HCT116 (cell line): ENCODE measurements around the gene SLC25A44. TPM values are rescaled to one million over a fixed set of nuclear protein-coding genes. Genes with fewer than 3 reads are reported as not detected.

ENCODE experiments used
- ATAC-seq: fragments of 200-7000 bp; cut with Tn5 transposase; 2 replicates; pipeline ENCODE4 v1.9.1; 2020; ENCODE audit warnings: mild to moderate bottlenecking, moderate library complexity
- BruUV-seq: library from RNA; stranded (reverse); fragments of 400-500 nt; replicated peaks from 2 replicates; lab custom pipeline; 2021; lab: Mats Ljungman, UMichigan
- CTCF ChIA-PET: fragments of 300-600 bp; sonication (Branson Sonifier 250); formaldehyde crosslinking; loops from one replicate; lab custom pipeline; 2021; ENCODE audit warnings: antibody characterized with exemption; lab: Charles Lee
- POLR2A ChIA-PET: fragments of 300-600, 350-600 bp; sonication (Branson Sonifier 250); formaldehyde crosslinking; loops from one replicate; lab custom pipeline; 2021; ENCODE audit warnings: antibody characterized with exemption; lab: Charles Lee
- RAD21 ChIA-PET, 2 experiments: fragments of 300-600 bp; sonication (Branson Sonifier 250); formaldehyde crosslinking; loops; one replicate each; lab custom pipeline; 2023; ENCODE audit warnings: low total read pairs in 2 of 2; ENCODE audit not compliant: uncharacterized antibody in 2 of 2, unreplicated experiment in 2 of 2, low non-redundant PET in 1 of 2; lab: Charles Lee
- DNase-seq: peaks from one replicate; pipeline ENCODE4 v3.0.0-alpha.2; 2010; ENCODE audit warnings: low read depth, low spot score
- H2AFZ ChIP-seq: fragments of 200-600 bp; shearing (Covaris generic), sonication (generic); 2 replicates; pipeline ENCODE4 v1.6.1; 2017; ENCODE audit warnings: low read depth, mixed run types, mixed read lengths, antibody characterized with exemption, low read length; ENCODE audit not compliant: poor library complexity, severe bottlenecking
- H3K27ac ChIP-seq: 2 replicates; pipeline ENCODE4 v1.5.1; 2012; ENCODE audit warnings: low read depth, low read length
- H3K27me3 ChIP-seq: fragments of 200-600 bp; sonication (generic); 2 replicates; pipeline ENCODE4 v1.6.1; 2016; ENCODE audit warnings: mixed run types, low read length, mixed read lengths; ENCODE audit not compliant: insufficient read depth
- H3K36me3 ChIP-seq, 2 experiments: fragments of 200-500 bp in 1 of 2; fragments of 200-600 bp in 1 of 2; sonication (Bioruptor generic) in 1 of 2; sonication (generic) in 1 of 2; 2 replicates each; pipeline versions ENCODE4 v1.5.1 to v1.6.1; 2014 to 2016; ENCODE audit warnings: low read length in 2 of 2, inconsistent platforms in 1 of 2, mixed read lengths in 1 of 2, mixed run types in 1 of 2; ENCODE audit not compliant: insufficient read depth in 2 of 2, control insufficient read depth in 1 of 2
- H3K4me1 ChIP-seq, 2 experiments: fragments of 200-600 bp in 1 of 2; sonication (generic) in 1 of 2; 2 replicates each; pipeline versions ENCODE4 v1.5.1 to v1.6.1; 2012 to 2017; ENCODE audit warnings: low read length in 2 of 2, inconsistent platforms in 1 of 2, mild to moderate bottlenecking in 1 of 2, mixed read lengths in 1 of 2, mixed run types in 1 of 2, moderate library complexity in 1 of 2; ENCODE audit not compliant: insufficient read depth in 2 of 2, control insufficient read depth in 1 of 2
- H3K4me2 ChIP-seq: fragments of 200-600 bp; sonication (generic); 2 replicates; pipeline ENCODE4 v1.6.1; 2017; ENCODE audit warnings: mixed run types, low read length, mixed read lengths
- H3K4me3 ChIP-seq, 2 experiments: fragments of 200-600 bp in 1 of 2; sonication (generic) in 1 of 2; replicated peaks in 1 of 2; 2 replicates each; pipeline ENCODE4 v1.5.1; 2011 to 2016; ENCODE audit warnings: low read length in 2 of 2, control low read depth in 1 of 2, low read depth in 1 of 2, mild to moderate bottlenecking in 1 of 2, mixed read lengths in 1 of 2, mixed run types in 1 of 2
- H3K79me2 ChIP-seq: fragments of 200-600 bp; sonication (generic); 2 replicates; pipeline ENCODE4 v1.6.1; 2017; ENCODE audit warnings: mild to moderate bottlenecking, mixed run types, low read length, moderate library complexity, mixed read lengths; ENCODE audit not compliant: insufficient read depth
- H3K9ac ChIP-seq: fragments of 200-600 bp; sonication (generic); 2 replicates; pipeline ENCODE4 v1.6.1; 2016; ENCODE audit warnings: low read length, mixed read lengths
- H3K9me2 ChIP-seq: fragments of 200-600 bp; sonication (generic), shearing (Covaris generic); 2 replicates; pipeline ENCODE4 v1.6.1; 2017; ENCODE audit warnings: mixed run types, mild to moderate bottlenecking, moderate library complexity; ENCODE audit not compliant: insufficient read depth
- H3K9me3 ChIP-seq, 2 experiments: fragments of 200-500 bp in 1 of 2; fragments of 200-600 bp in 1 of 2; sonication (Bioruptor generic) in 1 of 2; sonication (generic) in 1 of 2; 2 replicates each; pipeline ENCODE4 v1.6.1; 2014 to 2017; ENCODE audit warnings: low read length in 2 of 2, mixed read lengths in 2 of 2, inconsistent platforms in 1 of 2, low read depth in 1 of 2, mild to moderate bottlenecking in 1 of 2, mixed run types in 1 of 2, moderate library complexity in 1 of 2; ENCODE audit not compliant: control insufficient read depth in 1 of 2, insufficient read depth in 1 of 2
- H4K20me1 ChIP-seq: fragments of 200-600 bp; sonication (generic), shearing (Covaris generic); 2 replicates; pipeline ENCODE4 v1.6.1; 2017; ENCODE audit warnings: mixed run types, mild to moderate bottlenecking, moderate library complexity; ENCODE audit not compliant: insufficient read depth
- CBX3 ChIP-seq: IDR thresholded peaks from 2 replicates; pipeline ENCODE4 v1.6.1; 2012; ENCODE audit warnings: low read depth
- ELF1 ChIP-seq: IDR thresholded peaks from 2 replicates; pipeline ENCODE4 v1.6.1; 2012; ENCODE audit warnings: low read depth, borderline replicate concordance
- EZH2phosphoT487 ChIP-seq: fragments of 200-600 bp; IDR thresholded peaks from 2 replicates; pipeline ENCODE4 v1.6.1; 2018; ENCODE audit warnings: antibody characterized with exemption, borderline replicate concordance
- SP1 ChIP-seq: IDR thresholded peaks from 2 replicates; pipeline ENCODE4 v1.6.1; 2012; ENCODE audit warnings: low read depth
- ZFX ChIP-seq: fragments of 450-650 bp; IDR thresholded peaks from 2 replicates; pipeline ENCODE4 v1.6.1; 2017
- intact Hi-C: fragments of 100-400 bp; cut with micrococcal nuclease; formaldehyde crosslinking; loops from 2 replicates; pipeline ENCODE4 v1.10.0; 2022
- total RNA-seq: library from RNA; stranded (reverse); gene quantifications from one replicate; pipeline ENCODE4 v1.2.1, GENCODE V29; 2021; ENCODE audit not compliant: unreplicated experiment
- TF ChIP-seq, protein P1 (sequence below): IDR thresholded peaks from 2 replicates; pipeline ENCODE4 v1.6.1; 2012; ENCODE audit warnings: low read depth
- TF ChIP-seq, protein P2 (sequence below): IDR thresholded peaks from 2 replicates; pipeline ENCODE4 v1.6.1; 2012

Gene SLC25A44
- total RNA-seq, 1 experiment from 2014 or later: 17.5 TPM

DNA sequence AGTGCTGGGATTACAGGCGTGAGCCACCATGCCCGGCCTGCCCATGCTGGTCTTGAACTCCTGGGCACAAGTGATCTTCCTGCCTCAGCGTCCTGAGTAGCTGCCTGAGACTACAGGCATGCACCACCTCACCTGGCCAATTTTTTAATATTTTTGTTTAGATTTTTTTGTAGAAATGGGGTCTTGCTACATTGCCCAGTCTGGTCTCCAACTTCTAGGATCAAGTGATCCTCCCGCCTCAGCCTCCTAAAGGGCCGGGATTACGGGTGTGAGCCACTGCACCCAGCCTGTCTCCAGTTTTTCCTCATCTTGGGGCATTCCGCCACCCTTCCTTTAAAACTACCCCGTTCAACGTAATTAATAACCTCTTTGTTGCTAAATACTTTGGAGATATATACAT, 26.3 kb downstream of the SLC25A44 start:
- peaks cover 4 to 11% of the 10 kb centered on the region in 2 experiments; a peak in 3 of 4 replicates for H3K4me1 ChIP-seq
- no peak overlapping the region for H3K4me2 ChIP-seq
- no peak overlapping the region for H3K27ac ChIP-seq
- DNase-seq (no peak), ATAC-seq (no peak)
- RAD21 ChIA-PET: no interaction called here
- intact Hi-C loops: no loop called here
- no peak overlapping the region for H2AFZ ChIP-seq
- BruUV-seq: no TSS peak
- POLR2A ChIA-PET: no interaction called here
- peaks cover 0 to 8% of the 10 kb centered on the region in 2 experiments; a peak in 2 of 4 replicates for H3K36me3 ChIP-seq
- H3K27me3 ChIP-seq: no peaks in the 10 kb centered on the region
- H3K9ac ChIP-seq: no peak overlapping the region
- no peak overlapping the region for H3K4me3 ChIP-seq
- peaks cover 26% of the 10 kb centered on the region for H3K79me2 ChIP-seq
- CTCF ChIA-PET: no interaction called here
- H3K9me3 ChIP-seq: no peaks in the 10 kb centered on the region
- TF ChIP-seq EZH2phosphoT487 (no peak), ZFX (no peak), ELF1 (no peak), CBX3 (no peak), SP1 (no peak)
- TF ChIP-seq, protein P1, sequence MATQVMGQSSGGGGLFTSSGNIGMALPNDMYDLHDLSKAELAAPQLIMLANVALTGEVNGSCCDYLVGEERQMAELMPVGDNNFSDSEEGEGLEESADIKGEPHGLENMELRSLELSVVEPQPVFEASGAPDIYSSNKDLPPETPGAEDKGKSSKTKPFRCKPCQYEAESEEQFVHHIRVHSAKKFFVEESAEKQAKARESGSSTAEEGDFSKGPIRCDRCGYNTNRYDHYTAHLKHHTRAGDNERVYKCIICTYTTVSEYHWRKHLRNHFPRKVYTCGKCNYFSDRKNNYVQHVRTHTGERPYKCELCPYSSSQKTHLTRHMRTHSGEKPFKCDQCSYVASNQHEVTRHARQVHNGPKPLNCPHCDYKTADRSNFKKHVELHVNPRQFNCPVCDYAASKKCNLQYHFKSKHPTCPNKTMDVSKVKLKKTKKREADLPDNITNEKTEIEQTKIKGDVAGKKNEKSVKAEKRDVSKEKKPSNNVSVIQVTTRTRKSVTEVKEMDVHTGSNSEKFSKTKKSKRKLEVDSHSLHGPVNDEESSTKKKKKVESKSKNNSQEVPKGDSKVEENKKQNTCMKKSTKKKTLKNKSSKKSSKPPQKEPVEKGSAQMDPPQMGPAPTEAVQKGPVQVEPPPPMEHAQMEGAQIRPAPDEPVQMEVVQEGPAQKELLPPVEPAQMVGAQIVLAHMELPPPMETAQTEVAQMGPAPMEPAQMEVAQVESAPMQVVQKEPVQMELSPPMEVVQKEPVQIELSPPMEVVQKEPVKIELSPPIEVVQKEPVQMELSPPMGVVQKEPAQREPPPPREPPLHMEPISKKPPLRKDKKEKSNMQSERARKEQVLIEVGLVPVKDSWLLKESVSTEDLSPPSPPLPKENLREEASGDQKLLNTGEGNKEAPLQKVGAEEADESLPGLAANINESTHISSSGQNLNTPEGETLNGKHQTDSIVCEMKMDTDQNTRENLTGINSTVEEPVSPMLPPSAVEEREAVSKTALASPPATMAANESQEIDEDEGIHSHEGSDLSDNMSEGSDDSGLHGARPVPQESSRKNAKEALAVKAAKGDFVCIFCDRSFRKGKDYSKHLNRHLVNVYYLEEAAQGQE: no peak
- TF ChIP-seq, protein P2, sequence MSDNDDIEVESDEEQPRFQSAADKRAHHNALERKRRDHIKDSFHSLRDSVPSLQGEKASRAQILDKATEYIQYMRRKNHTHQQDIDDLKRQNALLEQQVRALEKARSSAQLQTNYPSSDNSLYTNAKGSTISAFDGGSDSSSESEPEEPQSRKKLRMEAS: no peak
- H4K20me1 ChIP-seq: no peaks in the 10 kb centered on the region
- H3K9me2 ChIP-seq: no peaks in the 10 kb centered on the region
